HFFc6 (cell line): ENCODE results near the gene CFAP100. TPM values are rescaled to one million over a fixed set of nuclear protein-coding genes. Genes with fewer than 3 reads are reported as not detected.

Experiments
- DNase-seq: peaks from one replicate; pipeline ENCODE4 v3.0.0-alpha.2; 2018
- H3K27ac Mint-ChIP-seq: 2 replicates; pipeline ENCODE4 v1.8.0; 2020; ENCODE audit warnings: mild to moderate bottlenecking, mixed read lengths
- H3K27me3 Mint-ChIP-seq: 2 replicates; pipeline ENCODE4 v1.8.0; 2021; ENCODE audit warnings: mild to moderate bottlenecking, moderate library complexity, mixed read lengths; ENCODE audit not compliant: insufficient read depth
- H3K36me3 Mint-ChIP-seq: 2 replicates; pipeline ENCODE4 v1.8.0; 2021; ENCODE audit warnings: low read depth, mixed read lengths
- H3K4me1 Mint-ChIP-seq: 2 replicates; pipeline ENCODE4 v1.8.0; 2020; ENCODE audit warnings: low read depth, mixed read lengths
- H3K4me3 Mint-ChIP-seq: 2 replicates; pipeline ENCODE4 v1.8.0; 2020; ENCODE audit warnings: mild to moderate bottlenecking, moderate library complexity, mixed read lengths
- H3K9me3 Mint-ChIP-seq: 2 replicates; pipeline ENCODE4 v1.8.0; 2020; ENCODE audit warnings: mild to moderate bottlenecking, mixed read lengths
- total RNA-seq, 6 experiments: library from RNA; stranded (reverse); fragmentation: NEBNext Ultra II Directional; extraction: Animal tissue kit (Norgen Biotek cat#: 25700); gene quantifications; 2 replicates in 1 of 6; 3 replicates in 5 of 6; pipeline ENCODE4 v1.2.3, GENCODE V29; 2021
- TF ChIP-seq, protein P1 (sequence below): fragments of 200-600 bp; sonication (generic); IDR thresholded peaks from 2 replicates; pipeline ENCODE4 v1.5.0; 2021; ENCODE audit warnings: antibody characterized with exemption, mild to moderate bottlenecking

CFAP100 gene
- total RNA-seq, 6 experiments from 2014 or later, result not detected

DNA sequence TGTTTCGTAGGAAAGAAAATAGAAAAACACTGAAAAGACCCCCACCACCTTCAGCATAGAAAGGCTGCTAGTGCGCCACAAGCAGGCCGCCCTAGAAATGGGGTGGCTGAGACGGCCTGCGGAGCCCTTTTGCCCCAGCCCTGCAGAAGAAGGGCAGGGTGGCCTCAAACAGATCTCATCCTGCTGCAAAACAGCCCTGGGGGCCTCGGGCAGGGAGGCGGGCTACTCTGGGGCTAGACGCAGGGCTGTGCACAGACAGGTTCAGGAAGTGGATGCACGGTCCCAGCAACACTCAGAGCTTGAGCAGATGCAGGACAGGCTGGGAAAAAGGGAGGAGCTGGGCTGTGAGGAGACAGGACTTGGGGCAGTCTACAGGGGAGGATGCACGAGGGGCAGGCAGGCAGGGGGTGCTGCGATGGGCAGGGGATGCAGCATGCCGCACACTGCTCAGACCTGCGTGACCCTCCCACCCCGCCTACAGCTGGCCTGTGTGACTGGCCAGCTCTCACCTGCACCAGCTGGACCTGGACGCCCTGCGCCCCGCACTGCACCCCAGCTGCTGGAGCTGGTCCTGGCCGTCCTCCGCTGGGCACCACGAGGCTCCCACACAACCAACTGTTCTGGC, 46.7 kb downstream of the CFAP100 start:
- no peaks in the 10 kb centered on the region for H3K9me3 Mint-ChIP-seq
- H3K27ac Mint-ChIP-seq, result no peak overlapping the region
- peaks cover 9% of the 10 kb centered on the region; the same call in 1 of the 2 replicates for H3K36me3 Mint-ChIP-seq
- no peaks in the 10 kb centered on the region for H3K27me3 Mint-ChIP-seq
- H3K4me1 Mint-ChIP-seq, result peaks cover 2% of the 10 kb centered on the region; the same call in 1 of the 2 replicates
- TF ChIP-seq, protein P1, sequence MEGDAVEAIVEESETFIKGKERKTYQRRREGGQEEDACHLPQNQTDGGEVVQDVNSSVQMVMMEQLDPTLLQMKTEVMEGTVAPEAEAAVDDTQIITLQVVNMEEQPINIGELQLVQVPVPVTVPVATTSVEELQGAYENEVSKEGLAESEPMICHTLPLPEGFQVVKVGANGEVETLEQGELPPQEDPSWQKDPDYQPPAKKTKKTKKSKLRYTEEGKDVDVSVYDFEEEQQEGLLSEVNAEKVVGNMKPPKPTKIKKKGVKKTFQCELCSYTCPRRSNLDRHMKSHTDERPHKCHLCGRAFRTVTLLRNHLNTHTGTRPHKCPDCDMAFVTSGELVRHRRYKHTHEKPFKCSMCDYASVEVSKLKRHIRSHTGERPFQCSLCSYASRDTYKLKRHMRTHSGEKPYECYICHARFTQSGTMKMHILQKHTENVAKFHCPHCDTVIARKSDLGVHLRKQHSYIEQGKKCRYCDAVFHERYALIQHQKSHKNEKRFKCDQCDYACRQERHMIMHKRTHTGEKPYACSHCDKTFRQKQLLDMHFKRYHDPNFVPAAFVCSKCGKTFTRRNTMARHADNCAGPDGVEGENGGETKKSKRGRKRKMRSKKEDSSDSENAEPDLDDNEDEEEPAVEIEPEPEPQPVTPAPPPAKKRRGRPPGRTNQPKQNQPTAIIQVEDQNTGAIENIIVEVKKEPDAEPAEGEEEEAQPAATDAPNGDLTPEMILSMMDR, result no peak
- H3K4me3 Mint-ChIP-seq, result no peak overlapping the region
- DNase-seq, result no peak

DNA sequence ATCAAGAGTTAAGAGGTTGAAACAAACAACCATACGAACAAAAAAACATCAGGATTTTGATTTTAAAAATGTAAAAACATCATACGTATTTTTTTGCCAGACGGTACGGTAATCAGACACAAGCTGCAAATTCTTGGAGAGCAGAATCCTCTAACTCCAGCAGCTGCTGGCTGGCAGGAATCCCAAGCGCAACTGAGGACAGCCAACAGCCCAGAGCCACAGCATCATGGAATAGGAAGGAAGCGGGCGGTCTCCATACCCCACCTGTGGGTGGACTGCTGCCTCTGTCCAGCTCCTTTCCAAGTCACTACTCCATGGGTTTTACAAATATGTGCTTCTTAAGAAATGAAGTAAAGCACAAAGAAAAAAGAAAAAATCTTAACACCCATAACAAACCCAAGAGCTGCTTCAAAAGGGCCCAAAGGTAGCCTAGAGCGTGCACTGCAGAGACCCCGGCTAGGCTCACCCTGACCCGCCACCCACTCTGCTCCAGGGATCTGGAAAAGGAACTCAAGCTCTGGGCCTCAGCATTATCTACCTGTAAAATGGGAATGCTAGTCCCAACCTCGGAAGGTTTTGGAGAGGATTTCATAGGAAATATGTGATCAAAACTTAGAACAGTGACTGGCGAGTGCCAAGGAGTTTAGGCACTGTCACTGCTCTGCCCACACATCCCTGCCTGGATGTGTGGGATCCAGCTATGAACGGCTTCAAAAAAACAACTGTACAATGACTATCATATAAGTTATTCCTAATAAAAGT, 47.6 kb downstream of the CFAP100 start:
- TF ChIP-seq, protein P1, result no peak
- Mint-ChIP-seq H3K27me3 (no peaks in the 10 kb centered on the region), H3K36me3 (peaks cover 6% of the 10 kb centered on the region; the same call in 1 of the 2 replicates), H3K4me1 (peaks cover 12% of the 10 kb centered on the region), H3K4me3 (no peak overlapping the region), H3K9me3 (no peaks in the 10 kb centered on the region), H3K27ac (no peak overlapping the region)
- DNase-seq, result no peak

DNA sequence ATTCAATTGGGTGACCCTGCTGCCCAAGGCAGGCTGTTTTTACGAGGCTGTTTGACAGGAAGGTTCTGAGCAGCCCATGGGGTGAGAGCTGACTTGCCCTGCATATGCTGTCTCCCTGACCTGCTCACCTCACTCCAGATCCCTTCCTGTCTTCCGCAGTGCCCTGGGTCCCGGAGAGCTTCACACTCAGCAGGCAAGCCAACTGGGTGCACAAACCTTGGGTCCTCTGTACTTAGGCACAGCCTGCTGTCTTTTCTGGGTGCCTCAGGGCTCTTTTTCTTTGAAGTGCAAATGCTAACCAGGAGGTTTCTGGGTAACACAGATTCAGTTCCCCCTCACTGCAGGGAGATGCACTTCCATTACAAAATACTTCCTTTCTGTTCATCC, 48.1 kb downstream of the CFAP100 start:
- H3K36me3 Mint-ChIP-seq, result no peaks in the 10 kb centered on the region; the same call in 1 of the 2 replicates
- H3K27ac Mint-ChIP-seq, result no peak overlapping the region
- DNase-seq, result no peak
- TF ChIP-seq, protein P1, result no peak
- H3K4me1 Mint-ChIP-seq, result peaks cover 15% of the 10 kb centered on the region
- H3K9me3 Mint-ChIP-seq, result no peaks in the 10 kb centered on the region
- no peaks in the 10 kb centered on the region for H3K27me3 Mint-ChIP-seq
- no peak overlapping the region for H3K4me3 Mint-ChIP-seq

DNA sequence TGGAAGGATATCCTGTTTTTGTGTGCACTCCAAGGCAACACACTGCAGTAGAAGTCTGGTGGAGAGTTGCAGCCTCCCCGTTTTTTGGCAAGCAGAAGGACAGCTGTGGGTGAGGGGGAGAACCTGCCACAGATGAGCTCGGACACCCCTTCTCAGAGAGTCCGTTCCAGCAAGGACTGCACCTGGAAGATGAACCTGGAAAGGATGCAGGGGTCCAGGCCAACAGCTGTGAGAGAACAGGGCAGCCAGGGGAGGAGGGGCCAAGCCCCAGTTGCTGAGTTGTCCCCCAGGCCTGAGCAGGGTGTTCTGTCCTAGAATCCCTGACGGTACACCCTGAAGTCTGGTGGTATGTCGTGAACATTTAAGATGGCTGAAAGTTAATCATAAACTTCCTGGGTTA, 50.8 kb downstream of the CFAP100 start:
- TF ChIP-seq, protein P1, result no peak
- Mint-ChIP-seq H3K27me3 (no peaks in the 10 kb centered on the region), H3K36me3 (no peaks in the 10 kb centered on the region), H3K4me1 (peaks cover 15% of the 10 kb centered on the region), H3K27ac (no peak overlapping the region), H3K4me3 (no peak overlapping the region), H3K9me3 (no peaks in the 10 kb centered on the region)
- no peak for DNase-seq

DNA sequence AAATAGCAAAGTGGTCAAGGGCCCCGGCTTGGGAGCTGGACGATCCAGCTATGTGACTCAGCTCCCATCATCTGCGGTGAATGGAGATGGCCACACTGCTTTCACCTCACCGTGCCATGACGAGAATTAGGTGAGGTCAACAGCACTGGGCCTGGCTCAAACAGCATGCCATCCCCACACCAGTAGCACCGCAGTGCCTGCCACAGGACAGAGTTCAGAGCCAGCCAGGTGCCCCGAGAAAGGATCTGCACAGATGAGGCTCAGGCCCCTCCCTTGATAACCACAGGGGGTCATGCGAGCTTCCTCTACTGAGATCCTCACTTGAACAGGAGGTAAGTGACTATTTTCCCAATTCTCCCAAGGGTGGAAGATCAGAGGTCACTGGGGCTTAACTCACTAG, 51.6 kb downstream of the CFAP100 start:
- H3K4me1 Mint-ChIP-seq, result peaks cover 15% of the 10 kb centered on the region
- TF ChIP-seq, protein P1, result no peak
- H3K27ac Mint-ChIP-seq, result no peak overlapping the region
- no peak overlapping the region for H3K4me3 Mint-ChIP-seq
- DNase-seq, result no peak
- H3K36me3 Mint-ChIP-seq, result peaks cover 7% of the 10 kb centered on the region; the same call in 1 of the 2 replicates
- peaks cover 3% of the 10 kb centered on the region; the same call in 1 of the 2 replicates for H3K27me3 Mint-ChIP-seq
- no peaks in the 10 kb centered on the region for H3K9me3 Mint-ChIP-seq
